Measurements from ENCODE around the gene POLR2B. TPM values are rescaled to one million over a fixed set of nuclear protein-coding genes. Genes with fewer than 3 reads are reported as not detected.
"Not testable (repeated sequence)": the region's sequence is repeated elsewhere in the genome, so short reads cannot be mapped to it uniquely, and the experiment has no call there.

The POLR2B gene
- total RNA-seq, 1 donor from 2014 or later: 129 TPM

DNA sequence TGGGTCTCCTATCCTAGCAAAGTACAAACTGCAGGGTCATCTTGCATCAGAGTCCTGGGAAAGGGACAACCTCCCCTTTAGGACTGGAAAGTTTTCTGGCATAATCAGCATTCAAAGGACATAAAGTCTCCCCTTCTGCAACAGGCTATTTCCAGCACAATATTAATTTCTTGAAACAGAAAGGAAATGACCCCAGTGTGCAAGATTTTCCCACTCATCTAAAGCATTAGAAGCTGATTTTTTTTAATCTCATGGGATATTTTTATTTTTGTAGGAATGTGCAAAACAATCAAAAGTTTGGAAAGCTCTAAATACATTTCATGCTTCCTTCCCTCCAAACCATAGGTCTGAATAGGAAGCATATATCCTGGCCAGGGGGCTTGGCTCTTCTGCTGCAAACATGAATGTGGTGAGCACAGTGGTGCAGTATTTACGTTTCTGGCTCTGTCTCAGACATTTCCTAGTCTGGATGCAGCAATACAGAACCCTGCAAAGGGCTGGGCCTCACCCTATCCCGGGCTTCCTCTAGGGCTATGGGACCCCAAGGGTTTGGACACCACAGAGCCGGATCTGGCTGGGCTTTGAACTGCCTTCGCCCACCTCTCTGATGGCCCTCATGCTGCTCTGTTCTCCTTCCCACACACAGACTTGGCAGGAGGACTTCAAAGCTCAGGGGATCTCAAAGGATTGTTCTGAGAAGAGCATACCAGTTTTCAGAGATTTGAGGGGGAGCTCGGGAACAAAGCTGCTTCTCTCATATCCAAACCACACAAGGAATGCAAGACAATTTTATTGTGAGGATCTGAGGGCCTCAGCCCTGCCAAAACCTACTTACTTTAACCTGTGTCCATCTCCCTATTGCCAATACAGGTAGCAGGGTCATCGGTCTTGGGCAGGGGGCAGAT is 64.9 kb downstream of the POLR2B start:
- Mint-ChIP-seq H3K27me3 (ENCODE audit: low read depth) (peaks cover 7% of the 10 kb centered on the region), H3K4me1 (peaks cover 5% of the 10 kb centered on the region), H3K36me3 (ENCODE audit: low read depth) (no peaks in the 10 kb centered on the region), H3K9me3 (peaks cover 5% of the 10 kb centered on the region), H3K4me3 (no peak overlapping the region), H3K27ac (ENCODE audit: unreplicated experiment) (no peak overlapping the region)
- no peak for DNase-seq (ENCODE audit: low read depth, low spot score)
- TF ChIP-seq, protein P1, sequence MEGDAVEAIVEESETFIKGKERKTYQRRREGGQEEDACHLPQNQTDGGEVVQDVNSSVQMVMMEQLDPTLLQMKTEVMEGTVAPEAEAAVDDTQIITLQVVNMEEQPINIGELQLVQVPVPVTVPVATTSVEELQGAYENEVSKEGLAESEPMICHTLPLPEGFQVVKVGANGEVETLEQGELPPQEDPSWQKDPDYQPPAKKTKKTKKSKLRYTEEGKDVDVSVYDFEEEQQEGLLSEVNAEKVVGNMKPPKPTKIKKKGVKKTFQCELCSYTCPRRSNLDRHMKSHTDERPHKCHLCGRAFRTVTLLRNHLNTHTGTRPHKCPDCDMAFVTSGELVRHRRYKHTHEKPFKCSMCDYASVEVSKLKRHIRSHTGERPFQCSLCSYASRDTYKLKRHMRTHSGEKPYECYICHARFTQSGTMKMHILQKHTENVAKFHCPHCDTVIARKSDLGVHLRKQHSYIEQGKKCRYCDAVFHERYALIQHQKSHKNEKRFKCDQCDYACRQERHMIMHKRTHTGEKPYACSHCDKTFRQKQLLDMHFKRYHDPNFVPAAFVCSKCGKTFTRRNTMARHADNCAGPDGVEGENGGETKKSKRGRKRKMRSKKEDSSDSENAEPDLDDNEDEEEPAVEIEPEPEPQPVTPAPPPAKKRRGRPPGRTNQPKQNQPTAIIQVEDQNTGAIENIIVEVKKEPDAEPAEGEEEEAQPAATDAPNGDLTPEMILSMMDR (conservative IDR thresholded peaks at IDR 0.05): no peak

DNA sequence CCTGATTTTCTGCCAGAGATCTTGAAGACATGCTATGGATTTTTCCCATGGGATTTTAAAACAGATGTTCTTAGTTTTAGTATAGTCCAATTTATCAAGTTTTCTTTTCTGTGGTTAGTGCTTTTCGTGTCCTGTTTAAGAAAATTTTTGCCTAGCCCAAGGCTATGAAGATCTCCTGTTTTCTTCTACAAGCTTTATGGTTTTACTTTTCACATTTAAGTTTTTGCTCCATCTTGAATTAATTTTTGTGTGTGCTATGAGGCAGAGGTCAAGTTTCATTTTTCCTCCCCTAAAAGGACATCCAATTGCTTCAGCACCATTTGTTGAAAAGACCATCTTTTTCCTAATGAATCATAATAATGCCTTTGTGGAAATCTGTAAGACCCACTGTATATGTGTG is 65.6 kb downstream of the POLR2B start:
- Mint-ChIP-seq H3K27me3 (ENCODE audit: low read depth) (peaks cover 7% of the 10 kb centered on the region), H3K36me3 (ENCODE audit: low read depth) (no peaks in the 10 kb centered on the region), H3K27ac (ENCODE audit: unreplicated experiment) (no peak overlapping the region), H3K4me1 (peaks cover 5% of the 10 kb centered on the region), H3K9me3 (peaks cover 5% of the 10 kb centered on the region), H3K4me3 (no peak overlapping the region)
- no peak for DNase-seq (ENCODE audit: low read depth, low spot score)
- TF ChIP-seq, protein P1 (conservative IDR thresholded peaks at IDR 0.05): no peak

DNA sequence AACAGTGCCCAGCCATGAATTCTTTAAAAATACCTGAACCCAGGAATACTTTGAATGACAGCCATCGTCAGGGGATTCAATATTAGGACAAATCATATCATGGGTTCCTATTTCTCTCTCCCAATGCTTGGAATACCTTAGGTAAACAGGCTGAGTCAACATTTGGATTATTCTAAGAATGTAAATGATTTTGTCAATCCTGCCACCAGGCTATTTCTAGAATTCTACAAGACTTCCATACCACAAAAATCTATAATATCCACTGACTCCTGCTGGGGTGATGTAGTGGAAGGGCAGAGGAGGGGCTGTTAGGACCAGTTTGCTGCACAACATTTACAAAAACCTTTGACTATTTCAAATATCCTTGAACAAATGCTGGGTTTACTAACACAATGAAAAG is 66.3 kb downstream of the POLR2B start:
- Mint-ChIP-seq H3K36me3 (ENCODE audit: low read depth) (no peaks in the 10 kb centered on the region), H3K4me1 (peaks cover 5% of the 10 kb centered on the region), H3K27me3 (ENCODE audit: low read depth) (peaks cover 5% of the 10 kb centered on the region), H3K4me3 (no peak overlapping the region), H3K9me3 (peaks cover 5% of the 10 kb centered on the region), H3K27ac (ENCODE audit: unreplicated experiment) (no peak overlapping the region)
- TF ChIP-seq, protein P1 (conservative IDR thresholded peaks at IDR 0.05): no peak
- DNase-seq (ENCODE audit: low read depth, low spot score): no peak

DNA sequence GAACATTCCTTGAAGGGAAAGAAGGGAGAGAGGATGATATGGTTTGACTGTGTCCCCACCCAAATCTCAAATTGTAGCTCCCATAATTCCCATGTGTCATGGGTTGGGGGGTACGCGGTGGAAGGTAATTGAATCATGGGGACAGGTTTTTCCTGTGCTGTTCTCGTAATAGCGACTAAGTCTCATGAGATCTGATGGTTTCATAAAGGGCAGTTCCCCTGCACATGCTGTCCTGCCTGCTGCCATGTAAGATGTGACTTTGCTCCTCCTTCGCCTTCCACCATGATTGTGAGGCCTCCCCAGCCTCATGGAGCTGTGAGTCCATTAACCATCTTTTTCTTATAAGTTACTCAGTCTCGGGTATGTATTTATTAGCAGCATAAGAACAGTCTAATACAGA is 68.3 kb downstream of the POLR2B start:
- not testable (repeated sequence) for H3K4me3 Mint-ChIP-seq; H3K9me3 Mint-ChIP-seq; H3K27me3 Mint-ChIP-seq (ENCODE audit: low read depth); H3K4me1 Mint-ChIP-seq; DNase-seq (ENCODE audit: low read depth, low spot score); H3K36me3 Mint-ChIP-seq (ENCODE audit: low read depth); H3K27ac Mint-ChIP-seq (ENCODE audit: unreplicated experiment)

DNA sequence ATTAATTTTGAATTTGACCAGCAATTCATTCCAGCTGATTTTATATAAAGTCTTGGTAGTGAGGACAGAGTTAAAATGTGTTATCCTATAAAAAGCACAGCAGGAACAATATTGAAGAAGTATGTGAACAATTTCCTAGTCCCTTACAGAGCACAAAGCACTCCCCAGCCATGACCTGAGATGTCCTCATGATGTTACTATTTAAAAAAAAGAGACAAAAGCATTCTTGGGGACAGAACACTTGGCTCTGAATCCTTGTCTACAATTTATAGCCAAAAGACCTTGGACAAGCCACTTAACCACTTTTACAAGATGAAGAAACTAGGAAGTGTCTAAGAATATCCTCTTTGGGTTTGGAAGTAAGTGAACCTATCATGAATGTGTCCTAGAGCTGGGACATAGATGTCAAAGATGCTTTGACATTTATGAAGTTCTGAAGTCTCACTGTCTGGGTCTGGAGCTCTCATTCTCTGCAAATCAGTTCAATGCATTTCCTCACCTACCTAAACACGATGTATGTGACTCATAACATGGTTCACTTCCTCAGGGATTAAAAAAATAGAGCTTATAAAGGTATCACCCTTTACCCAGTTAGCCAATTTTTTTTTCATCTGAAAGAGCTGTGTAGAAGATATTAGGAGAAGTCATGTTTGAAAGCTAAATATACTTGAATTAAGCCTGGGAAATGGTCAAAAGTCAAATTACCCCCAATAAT is 70.1 kb downstream of the POLR2B start:
- Mint-ChIP-seq H3K9me3 (peaks cover 5% of the 10 kb centered on the region), H3K4me1 (peaks cover 5% of the 10 kb centered on the region), H3K4me3 (no peak overlapping the region), H3K27me3 (ENCODE audit: low read depth) (peaks cover 4% of the 10 kb centered on the region), H3K27ac (ENCODE audit: unreplicated experiment) (no peak overlapping the region), H3K36me3 (ENCODE audit: low read depth) (no peaks in the 10 kb centered on the region)
- TF ChIP-seq, protein P1 (conservative IDR thresholded peaks at IDR 0.05): no peak
- DNase-seq (ENCODE audit: low read depth, low spot score): no peak

DNA sequence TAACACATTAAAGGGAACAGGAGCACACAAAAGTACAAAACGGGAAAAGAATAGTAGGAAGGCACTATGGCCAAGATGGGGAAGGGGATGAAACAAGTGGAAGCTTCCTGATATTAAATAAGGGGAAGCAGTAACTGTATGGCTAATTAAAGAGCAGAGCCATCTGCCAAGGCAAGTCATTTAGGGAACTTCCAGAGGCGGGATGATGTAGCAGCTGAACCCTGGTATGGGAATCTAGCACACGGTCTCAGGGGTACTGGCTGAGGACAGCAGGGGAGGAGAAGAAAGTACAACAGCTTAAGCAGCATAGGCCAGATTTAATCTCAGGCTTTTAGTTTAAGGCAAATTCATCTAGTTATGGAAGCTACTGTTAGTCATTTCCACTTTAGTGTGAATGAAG is 72.4 kb downstream of the POLR2B start:
- Mint-ChIP-seq H3K9me3 (peaks cover 3% of the 10 kb centered on the region), H3K4me3 (no peak overlapping the region), H3K4me1 (peaks cover 5% of the 10 kb centered on the region), H3K36me3 (ENCODE audit: low read depth) (no peaks in the 10 kb centered on the region), H3K27me3 (ENCODE audit: low read depth) (peaks cover 7% of the 10 kb centered on the region), H3K27ac (ENCODE audit: unreplicated experiment) (peak overlapping the region; percentile 38)
- TF ChIP-seq, protein P1 (conservative IDR thresholded peaks at IDR 0.05): no peak
- DNase-seq (ENCODE audit: low read depth, low spot score): no peak

Measured in neural crest cell (in vitro differentiated cells).